SK-N-MC (cell line): Measurements from ENCODE around the gene ETS2.

Source experiments
- DNase-seq: peaks from one replicate; pipeline ENCODE4 v3.0.0-alpha.2; 2011; ENCODE audit warnings: low read depth, low spot score
- H3K27ac ChIP-seq: fragments of 200-600 bp; sonication (generic); 2 replicates; pipeline ENCODE4 v1.5.1; 2016; ENCODE audit warnings: mixed run types
- H3K36me3 ChIP-seq: fragments of 200-600 bp; sonication (generic); 2 replicates; pipeline ENCODE4 v1.6.1; 2017; ENCODE audit warnings: antibody characterized with exemption, low read length, mixed read lengths; ENCODE audit not compliant: insufficient read depth
- H3K4me3 ChIP-seq: fragments of 200-600 bp; sonication (generic); 2 replicates; pipeline ENCODE4 v1.5.1; 2016
- H3K9ac ChIP-seq: fragments of 200-600 bp; sonication (generic); 2 replicates; pipeline ENCODE4 v1.8.0; 2017; ENCODE audit warnings: mixed run types, mixed read lengths; ENCODE audit not compliant: insufficient read length
- H3K9me3 ChIP-seq: fragments of 200-600 bp; sonication (generic); 2 replicates; pipeline ENCODE4 v1.6.1; 2017; ENCODE audit warnings: low read depth, mild to moderate bottlenecking, antibody characterized with exemption, low read length, moderate library complexity, mixed read lengths
- EZH2 ChIP-seq: fragments of 200-600 bp; sonication (generic); IDR thresholded peaks from one replicate; pipeline ENCODE4 v1.6.1; 2017; ENCODE audit warnings: antibody characterized with exemption
- FOXP2 ChIP-seq: optimal IDR thresholded peaks from 2 replicates; pipeline ENCODE3; 2011; ENCODE audit warnings: mild to moderate bottlenecking, moderate library complexity; ENCODE audit not compliant: insufficient read depth; ENCODE audit errors: extremely low read length, control extremely low read depth
- POLR2AphosphoS5 ChIP-seq: IDR thresholded peaks from 2 replicates; pipeline ENCODE4 v1.6.1; 2012; ENCODE audit warnings: mild to moderate bottlenecking, low read depth, low read length, borderline replicate concordance

ETS2 gene

DNA sequence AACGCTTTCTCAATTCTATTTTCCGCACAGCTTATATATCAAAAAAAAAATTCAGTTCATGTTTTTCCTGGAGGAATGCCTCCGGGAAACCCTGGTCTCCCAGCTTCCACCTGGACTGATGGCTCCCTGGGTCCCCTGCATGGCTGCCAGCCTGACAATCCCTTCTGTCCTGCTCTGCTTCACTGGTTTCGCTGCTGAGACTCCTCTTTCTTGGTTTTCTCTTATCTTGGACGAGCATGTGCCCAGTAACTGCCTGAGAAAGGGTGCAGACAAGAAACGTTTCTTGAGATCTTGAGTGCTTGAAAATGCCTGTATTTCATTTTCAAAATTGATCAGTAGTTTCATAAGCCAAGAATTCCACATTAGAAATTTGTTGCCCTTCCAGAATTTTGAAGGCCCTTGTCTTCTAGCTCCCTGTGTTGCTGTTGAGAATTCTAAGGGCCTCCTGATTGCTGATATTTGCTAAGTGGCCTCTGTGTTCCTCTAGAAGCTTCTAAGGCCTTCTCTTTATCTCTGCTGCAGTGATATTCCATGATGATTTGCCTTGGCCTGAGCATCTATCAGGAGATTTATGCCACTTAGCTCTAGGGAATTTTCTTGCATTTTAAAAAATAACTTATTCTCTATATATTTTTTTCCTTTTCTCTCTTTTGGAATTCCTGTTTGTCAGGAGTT lies 44.7 kb downstream of the ETS2 start:
- Histone ChIP-seq H3K27ac (no peak overlapping the region), H3K4me3 (no peak overlapping the region), H3K9ac (no peak overlapping the region), H3K36me3 (no peaks in the 10 kb centered on the region), H3K9me3 (no peaks in the 10 kb centered on the region)
- no peak for DNase-seq
- no peak for TF ChIP-seq FOXP2
- no peak for TF ChIP-seq POLR2AphosphoS5
- TF ChIP-seq EZH2, result no peak

GRCh38 chr21:38851101-38851500 lies 45.4 kb downstream of the ETS2 start:
- no peak overlapping the region for H3K27ac ChIP-seq
- no peak for TF ChIP-seq EZH2
- TF ChIP-seq POLR2AphosphoS5, result no peak
- no peak for TF ChIP-seq FOXP2
- DNase-seq, result no peak
- H3K9ac ChIP-seq, result no peak overlapping the region
- H3K9me3 ChIP-seq, result no peaks in the 10 kb centered on the region
- no peak overlapping the region for H3K4me3 ChIP-seq
- no peaks in the 10 kb centered on the region for H3K36me3 ChIP-seq

DNA sequence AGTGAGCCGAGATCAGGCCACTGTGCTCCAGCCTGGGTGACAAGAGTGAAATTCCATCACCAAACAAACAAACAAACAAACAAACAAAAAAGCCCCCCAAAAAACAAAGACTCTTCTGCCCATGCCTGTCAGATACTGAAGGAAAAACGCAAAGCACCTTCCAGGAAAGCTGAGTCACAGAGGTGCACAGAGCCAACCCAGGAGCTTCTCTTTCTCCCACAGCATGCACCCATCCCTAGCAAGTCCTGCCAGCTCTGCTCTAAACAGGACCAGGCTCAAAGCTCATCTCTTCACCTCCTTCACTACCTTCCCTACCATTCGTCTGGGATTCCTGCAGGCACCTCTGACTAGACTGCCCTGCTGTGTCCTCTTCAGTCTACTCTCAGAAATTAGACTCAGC lies 46.5 kb downstream of the ETS2 start:
- H3K9me3 ChIP-seq, result no peaks in the 10 kb centered on the region
- TF ChIP-seq FOXP2 (no peak), EZH2 (no peak), POLR2AphosphoS5 (no peak)
- no peak overlapping the region for H3K4me3 ChIP-seq
- H3K27ac ChIP-seq, result no peak overlapping the region
- no peaks in the 10 kb centered on the region for H3K36me3 ChIP-seq
- no peak overlapping the region for H3K9ac ChIP-seq
- no peak for DNase-seq

- Histone ChIP-seq H3K4me3 (no peak overlapping the region), H3K36me3 (no peaks in the 10 kb centered on the region), H3K27ac (no peak overlapping the region), H3K9me3 (no peaks in the 10 kb centered on the region), H3K9ac (no peak overlapping the region)
- DNase-seq, result no peak
- TF ChIP-seq EZH2 (no peak), FOXP2 (no peak), POLR2AphosphoS5 (no peak)
Observed at GRCh38 chr21:38852708-38853107, 47.0 kb downstream of the ETS2 start.

GRCh38 chr21:38853421-38853919 lies 47.7 kb downstream of the ETS2 start:
- Histone ChIP-seq H3K36me3 (no peaks in the 10 kb centered on the region), H3K4me3 (no peak overlapping the region), H3K9ac (no peak overlapping the region), H3K9me3 (no peaks in the 10 kb centered on the region), H3K27ac (no peak overlapping the region)
- TF ChIP-seq FOXP2 (no peak), POLR2AphosphoS5 (no peak), EZH2 (no peak)
- DNase-seq, result no peak

GRCh38 chr21:38857152-38857825 lies 51.6 kb downstream of the ETS2 start:
- DNase-seq, result no peak
- TF ChIP-seq EZH2 (no peak), FOXP2 (no peak), POLR2AphosphoS5 (no peak)
- Histone ChIP-seq H3K4me3 (no peak overlapping the region), H3K36me3 (no peaks in the 10 kb centered on the region), H3K9ac (no peak overlapping the region), H3K27ac (no peak overlapping the region), H3K9me3 (no peaks in the 10 kb centered on the region)

DNA sequence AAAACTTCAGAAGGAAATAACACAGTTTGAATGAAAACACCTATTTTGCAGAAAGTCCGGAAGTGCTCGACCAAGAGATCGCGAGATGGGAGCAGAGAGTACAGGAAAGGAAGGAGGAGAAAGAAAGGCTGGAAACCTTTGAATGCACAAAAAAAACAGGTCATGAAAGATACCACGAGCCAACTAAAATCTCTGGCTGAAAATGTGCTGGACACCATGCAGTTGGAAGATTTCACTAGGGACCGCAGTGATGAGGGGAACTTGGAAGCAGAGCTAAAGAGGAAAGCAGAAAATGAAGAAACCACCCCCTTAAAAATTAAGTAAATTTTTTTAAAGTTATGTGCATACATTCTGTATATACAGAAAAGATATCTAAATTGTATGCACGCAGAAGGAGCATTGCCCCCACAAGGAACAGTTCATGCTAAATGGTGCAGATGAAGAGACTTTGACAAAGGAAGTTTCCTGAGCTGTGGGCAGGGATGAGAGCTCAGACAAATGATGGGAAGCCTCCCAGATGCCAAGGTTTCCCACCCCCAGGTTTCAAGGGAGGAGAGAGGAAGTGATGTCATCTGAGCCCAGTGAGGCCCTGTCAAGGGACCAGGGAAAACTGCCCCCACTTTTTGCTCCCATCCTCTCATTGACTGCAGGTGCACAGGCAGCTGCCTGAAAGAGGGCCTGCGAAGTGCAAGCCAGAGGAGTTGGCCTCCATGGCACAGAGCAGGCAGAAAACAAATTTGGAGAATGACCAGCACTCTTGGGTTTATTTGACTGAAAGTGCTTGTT lies 52.5 kb downstream of the ETS2 start:
- Histone ChIP-seq H3K36me3 (no peaks in the 10 kb centered on the region), H3K9me3 (no peaks in the 10 kb centered on the region), H3K9ac (no peak overlapping the region), H3K4me3 (no peak overlapping the region), H3K27ac (no peak overlapping the region)
- TF ChIP-seq EZH2 (no peak), POLR2AphosphoS5 (no peak), FOXP2 (no peak)
- no peak for DNase-seq

DNA sequence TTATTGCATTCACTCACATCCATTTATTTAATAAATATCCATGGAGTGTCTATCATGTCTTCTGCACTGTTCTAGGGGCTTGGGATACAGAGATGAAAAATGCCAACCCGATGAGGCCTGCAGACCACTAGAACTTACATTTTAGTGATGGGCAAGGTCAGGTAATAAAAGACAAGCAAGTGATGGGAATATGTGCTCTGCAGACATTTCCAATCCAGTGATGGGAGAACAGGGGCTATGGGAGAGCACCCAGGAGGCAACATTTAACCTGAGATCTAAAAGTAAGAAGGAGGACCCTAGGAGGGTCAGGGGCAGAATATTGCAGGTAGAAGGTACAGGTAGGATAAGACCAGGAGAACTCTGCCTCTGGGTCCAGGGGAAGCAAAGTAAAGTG lies 53.1 kb downstream of the ETS2 start:
- DNase-seq, result no peak
- TF ChIP-seq POLR2AphosphoS5 (no peak), FOXP2 (no peak), EZH2 (no peak)
- Histone ChIP-seq H3K9ac (no peak overlapping the region), H3K27ac (no peak overlapping the region), H3K36me3 (no peaks in the 10 kb centered on the region), H3K9me3 (no peaks in the 10 kb centered on the region), H3K4me3 (no peak overlapping the region)
